H9 (cell line): ENCODE measurements around the gene SNX1. TPM values are rescaled to one million over a fixed set of nuclear protein-coding genes. Genes with fewer than 3 reads are reported as not detected.

Experiments
- DNase-seq: peaks from one replicate; pipeline ENCODE4 v3.0.0-alpha.2; 2017
- H2AFZ ChIP-seq: one replicate; pipeline ENCODE4 v1.6.1; 2013; ENCODE audit warnings: mild to moderate bottlenecking, low read length, control low read depth, moderate library complexity
- H2AK5ac ChIP-seq: 2 replicates; pipeline ENCODE4 v1.6.1; 2013; ENCODE audit warnings: low read length, control low read depth, mixed read lengths; ENCODE audit not compliant: insufficient read length
- H2BK120ac ChIP-seq: one replicate; pipeline ENCODE4 v1.6.1; 2013; ENCODE audit warnings: low read depth, mild to moderate bottlenecking, low read length, control low read depth, inconsistent platforms; ENCODE audit not compliant: poor library complexity, severe bottlenecking
- H2BK12ac ChIP-seq: 2 replicates; pipeline ENCODE4 v1.6.1; 2013; ENCODE audit warnings: low read length, control low read depth, mixed read lengths, low read depth; ENCODE audit not compliant: insufficient read length
- H2BK15ac ChIP-seq: 2 replicates; pipeline ENCODE4 v1.6.1; 2013; ENCODE audit warnings: low read depth, low read length, control low read depth
- H2BK20ac ChIP-seq: one replicate; pipeline ENCODE4 v1.6.1; 2013; ENCODE audit warnings: low read depth, mild to moderate bottlenecking, low read length, control low read depth, inconsistent platforms; ENCODE audit not compliant: poor library complexity, severe bottlenecking
- H2BK5ac ChIP-seq: 2 replicates; pipeline ENCODE4 v1.6.1; 2013; ENCODE audit warnings: low read length, control low read depth, mixed read lengths; ENCODE audit not compliant: insufficient read length
- H3K14ac ChIP-seq: 2 replicates; pipeline ENCODE4 v1.6.1; 2013; ENCODE audit warnings: low read length, control low read depth; ENCODE audit not compliant: insufficient read depth
- H3K18ac ChIP-seq: 2 replicates; pipeline ENCODE4 v1.6.1; 2013; ENCODE audit warnings: low read depth, mild to moderate bottlenecking, mixed read lengths, low read length, control low read depth; ENCODE audit not compliant: insufficient read length
- H3K23ac ChIP-seq: 2 replicates; pipeline ENCODE4 v1.6.1; 2013; ENCODE audit warnings: low read length, control low read depth, mixed read lengths, low read depth; ENCODE audit not compliant: insufficient read length
- H3K23me2 ChIP-seq: 2 replicates; pipeline ENCODE4 v1.6.1; 2013; ENCODE audit warnings: low read depth, mild to moderate bottlenecking, mixed read lengths, low read length, control low read depth; ENCODE audit not compliant: insufficient read length, poor library complexity, severe bottlenecking
- H3K27ac ChIP-seq: 2 replicates; pipeline ENCODE4 v1.5.1; 2013; ENCODE audit warnings: low read length, control low read depth, mixed read lengths, low read depth; ENCODE audit not compliant: insufficient read length
- H3K27me3 ChIP-seq: 2 replicates; pipeline ENCODE4 v1.6.1; 2013; ENCODE audit warnings: low read length, control low read depth, inconsistent platforms; ENCODE audit not compliant: insufficient read depth
- H3K4ac ChIP-seq: 2 replicates; pipeline ENCODE4 v1.6.1; 2013; ENCODE audit warnings: low read depth, mild to moderate bottlenecking, control low read depth, inconsistent platforms, low read length, moderate library complexity
- H3K4me1 ChIP-seq: 2 replicates; pipeline ENCODE4 v1.6.1; 2013; ENCODE audit warnings: low read length, control low read depth, inconsistent platforms; ENCODE audit not compliant: insufficient read depth
- H3K4me2 ChIP-seq: 2 replicates; pipeline ENCODE4 v1.6.1; 2013; ENCODE audit warnings: low read length, control low read depth, mixed read lengths; ENCODE audit not compliant: insufficient read length, insufficient read depth
- H3K56ac ChIP-seq: 2 replicates; pipeline ENCODE4 v1.6.1; 2013; ENCODE audit warnings: low read depth, mild to moderate bottlenecking, mixed read lengths, low read length, control low read depth; ENCODE audit not compliant: insufficient read length
- H3K79me1 ChIP-seq: 2 replicates; pipeline ENCODE4 v1.6.1; 2013; ENCODE audit warnings: low read depth, mild to moderate bottlenecking, moderate library complexity, low read length, control low read depth, inconsistent platforms; ENCODE audit not compliant: insufficient read depth, poor library complexity, severe bottlenecking
- H3K79me2 ChIP-seq: 2 replicates; pipeline ENCODE4 v1.6.1; 2013; ENCODE audit warnings: low read length, control low read depth, inconsistent platforms; ENCODE audit not compliant: insufficient read depth
- H3K9ac ChIP-seq: 2 replicates; pipeline ENCODE4 v1.6.1; 2013; ENCODE audit warnings: low read length, control low read depth, mixed read lengths; ENCODE audit not compliant: insufficient read length; ENCODE audit errors: extremely low read depth
- H3K9me3 ChIP-seq: one replicate; pipeline ENCODE4 v1.6.1; 2013; ENCODE audit warnings: low read depth, low read length, inconsistent platforms; ENCODE audit not compliant: control insufficient read depth
- H3T11ph ChIP-seq: one replicate; pipeline ENCODE4 v1.6.1; 2013; ENCODE audit warnings: mild to moderate bottlenecking, low read length, control low read depth, inconsistent platforms
- H4K20me1 ChIP-seq: one replicate; pipeline ENCODE4 v1.6.1; 2013; ENCODE audit not compliant: control insufficient read depth, insufficient read length, insufficient read depth
- H4K5ac ChIP-seq: 2 replicates; pipeline ENCODE4 v1.6.1; 2013; ENCODE audit warnings: low read depth, mild to moderate bottlenecking, mixed read lengths, low read length, control low read depth; ENCODE audit not compliant: insufficient read length
- H4K8ac ChIP-seq: replicated peaks from 2 replicates; pipeline ENCODE4 v1.6.1; 2013; ENCODE audit warnings: low read length, control low read depth, mixed read lengths, low read depth; ENCODE audit not compliant: insufficient read length
- H4K91ac ChIP-seq: 2 replicates; pipeline ENCODE4 v1.6.1; 2013; ENCODE audit warnings: low read depth, mild to moderate bottlenecking, moderate library complexity, mixed read lengths, low read length, control low read depth; ENCODE audit not compliant: insufficient read length
- H3K27ac Mint-ChIP-seq, 3 experiments: 2 replicates in 2 of 3; 3 replicates in 1 of 3; pipeline ENCODE4 v1.8.0; 2020 to 2021; ENCODE audit warnings: mixed read lengths in 3 of 3, mild to moderate bottlenecking in 1 of 3, moderate library complexity in 1 of 3
- H3K27me3 Mint-ChIP-seq: 2 replicates; pipeline ENCODE4 v1.8.0; 2021; ENCODE audit warnings: low read depth, mild to moderate bottlenecking, moderate library complexity, mixed read lengths
- H3K36me3 Mint-ChIP-seq, 3 experiments: 2 replicates in 2 of 3; 3 replicates in 1 of 3; pipeline ENCODE4 v1.8.0; 2020 to 2021; ENCODE audit warnings: low read depth in 3 of 3, mixed read lengths in 3 of 3; ENCODE audit not compliant: insufficient read depth in 1 of 3
- H3K4me1 Mint-ChIP-seq, 2 experiments: 2 replicates each; pipeline ENCODE4 v1.8.0; 2020; ENCODE audit warnings: mixed read lengths in 2 of 2
- H3K4me3 Mint-ChIP-seq, 2 experiments: 2 replicates in 1 of 2; 3 replicates in 1 of 2; pipeline ENCODE4 v1.8.0; 2020 to 2021; ENCODE audit warnings: mild to moderate bottlenecking in 2 of 2, mixed read lengths in 2 of 2, moderate library complexity in 1 of 2
- H3K9me3 Mint-ChIP-seq, 2 experiments: 2 replicates in 1 of 2; 3 replicates in 1 of 2; pipeline ENCODE4 v1.8.0; 2020; ENCODE audit warnings: mild to moderate bottlenecking in 2 of 2, mixed read lengths in 2 of 2, moderate library complexity in 1 of 2
- WGBS: extraction: QIAGEN DNeasy Blood & Tissue Kit; methylation state at CpG from one replicate; pipeline ENCODE4 v1.1.7; 2013; ENCODE audit warnings: missing lambda C conversion rate, low lambda C conversion rate, mixed read lengths; ENCODE audit not compliant: insufficient read length; ENCODE audit errors: extremely low coverage; 5-methylcytosine and 5-hydroxymethylcytosine counted together
- total RNA-seq: library from RNA; stranded (reverse); gene quantifications from 2 replicates; pipeline ENCODE4 v1.2.1, GENCODE V29; 2021
- TF ChIP-seq, protein P1 (sequence below): fragments of 200-600 bp; sonication (generic); conservative IDR thresholded peaks from 3 replicates; pipeline ENCODE4 v1.8.0; 2021; ENCODE audit warnings: antibody characterized with exemption, mild to moderate bottlenecking

SNX1 gene
- total RNA-seq, 1 experiment from 2014 or later: 58.8 TPM

- H3K27me3 Mint-ChIP-seq: peaks cover 14% of the 10 kb centered on the region
Measured at GRCh38 chr15:64156652-64157331, 61.0 kb downstream of the SNX1 start.

More at GRCh38 chr15:64156652-64157331, 61.0 kb downstream of the SNX1 start:
- peaks cover 16 to 17% of the 10 kb centered on the region in 2 experiments for H3K4me1 Mint-ChIP-seq
- no peak overlapping the region for H3K9ac ChIP-seq
- H2AK5ac ChIP-seq: no peak overlapping the region
- no peaks in the 10 kb centered on the region for H3K9me3 ChIP-seq
- no peak overlapping the region for H4K91ac ChIP-seq
- H2BK20ac ChIP-seq: no peak overlapping the region
- H3K18ac ChIP-seq: no peak overlapping the region
- H3K27ac Mint-ChIP-seq: no peak overlapping the region; a peak in 1 of 7 replicates
- no peak overlapping the region for H3K4ac ChIP-seq
- no peak overlapping the region for H2BK12ac ChIP-seq
- H4K20me1 ChIP-seq: no peaks in the 10 kb centered on the region
- H2AFZ ChIP-seq: no peak overlapping the region
- no peak overlapping the region for H4K5ac ChIP-seq
- no peaks in the 10 kb centered on the region; a peak in 1 of 5 replicates for H3K9me3 Mint-ChIP-seq
- H3K36me3 Mint-ChIP-seq: peaks cover 36 to 64% (median 56%) of the 10 kb centered on the region in 3 experiments; a peak in 6 of 7 replicates
- no peak overlapping the region for H3K14ac ChIP-seq
- H3K27me3 ChIP-seq: no peaks in the 10 kb centered on the region
- no peaks in the 10 kb centered on the region for H3K4me1 ChIP-seq
- no peak overlapping the region for H3K4me2 ChIP-seq
- H3K4me3 Mint-ChIP-seq: no peak overlapping the region
- H2BK120ac ChIP-seq: no peak overlapping the region
- H3K23ac ChIP-seq: no peak overlapping the region
- no peak overlapping the region for H3K27ac ChIP-seq
- TF ChIP-seq, protein P1, sequence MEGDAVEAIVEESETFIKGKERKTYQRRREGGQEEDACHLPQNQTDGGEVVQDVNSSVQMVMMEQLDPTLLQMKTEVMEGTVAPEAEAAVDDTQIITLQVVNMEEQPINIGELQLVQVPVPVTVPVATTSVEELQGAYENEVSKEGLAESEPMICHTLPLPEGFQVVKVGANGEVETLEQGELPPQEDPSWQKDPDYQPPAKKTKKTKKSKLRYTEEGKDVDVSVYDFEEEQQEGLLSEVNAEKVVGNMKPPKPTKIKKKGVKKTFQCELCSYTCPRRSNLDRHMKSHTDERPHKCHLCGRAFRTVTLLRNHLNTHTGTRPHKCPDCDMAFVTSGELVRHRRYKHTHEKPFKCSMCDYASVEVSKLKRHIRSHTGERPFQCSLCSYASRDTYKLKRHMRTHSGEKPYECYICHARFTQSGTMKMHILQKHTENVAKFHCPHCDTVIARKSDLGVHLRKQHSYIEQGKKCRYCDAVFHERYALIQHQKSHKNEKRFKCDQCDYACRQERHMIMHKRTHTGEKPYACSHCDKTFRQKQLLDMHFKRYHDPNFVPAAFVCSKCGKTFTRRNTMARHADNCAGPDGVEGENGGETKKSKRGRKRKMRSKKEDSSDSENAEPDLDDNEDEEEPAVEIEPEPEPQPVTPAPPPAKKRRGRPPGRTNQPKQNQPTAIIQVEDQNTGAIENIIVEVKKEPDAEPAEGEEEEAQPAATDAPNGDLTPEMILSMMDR: no peak
- H3K56ac ChIP-seq: no peak overlapping the region
- no peak overlapping the region for H4K8ac ChIP-seq
- H3K79me1 ChIP-seq: no peaks in the 10 kb centered on the region
- H3K23me2 ChIP-seq: peaks cover 6% of the 10 kb centered on the region
- H3T11ph ChIP-seq: no peak overlapping the region
- no peaks in the 10 kb centered on the region; the same call in 1 of the 2 replicates for H3K79me2 ChIP-seq
- no peak overlapping the region for H2BK15ac ChIP-seq
- DNase-seq: peak; percentile 17
- WGBS: no CpG with 5 or more reads among the region's 16 CpGs
- H2BK5ac ChIP-seq: no peak overlapping the region
